Coronary artery (tissue), 2 donors: ENCODE results near the gene MAPRE2.
"Not testable (repeated sequence)": the region's sequence is repeated elsewhere in the genome, so short reads cannot be mapped to it uniquely, and the experiment has no call there.

Experiments
- DNase-seq: peaks from one replicate; pipeline ENCODE4 v3.0.0-alpha.2; 2017; ENCODE audit warnings: low spot score
- H3K27ac ChIP-seq, 2 donors: fragments of 200-600 bp; sonication (generic); one replicate each; pipeline ENCODE4 v1.5.1; 2016 to 2019
- H3K4me3 ChIP-seq: fragments of 200-600 bp; sonication (generic); 2 replicates; pipeline ENCODE4 v1.5.1; 2016; ENCODE audit warnings: mild to moderate bottlenecking, moderate library complexity
- TF ChIP-seq, protein P1 (sequence below): fragments of 200-600 bp; sonication (generic); IDR thresholded peaks from one replicate; pipeline ENCODE4 v1.5.1; 2019; ENCODE audit warnings: antibody characterized with exemption

The MAPRE2 gene

DNA sequence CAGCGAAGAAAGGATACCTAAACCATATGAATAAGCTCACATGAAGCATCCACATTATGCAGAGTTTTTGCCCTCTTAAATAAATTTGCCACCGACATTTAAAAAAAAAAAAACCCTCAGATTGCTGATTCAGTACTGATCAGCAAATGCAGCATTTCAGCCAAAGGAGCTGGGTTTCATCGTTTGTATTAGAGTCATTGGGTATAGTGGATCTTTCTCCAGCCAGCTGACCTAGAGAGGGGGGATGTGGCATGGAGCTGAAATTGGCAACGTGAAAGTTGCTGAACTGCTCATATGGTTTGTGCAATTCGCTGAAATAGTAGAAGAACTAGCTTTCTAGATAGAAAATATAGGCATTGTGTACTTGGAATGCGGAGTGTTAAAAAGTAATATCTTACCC, 126.1 kb downstream of the MAPRE2 start:
- H3K4me3 ChIP-seq = no peak overlapping the region
- DNase-seq = no peak
- no peak overlapping the region for H3K27ac ChIP-seq
- TF ChIP-seq, protein P1, sequence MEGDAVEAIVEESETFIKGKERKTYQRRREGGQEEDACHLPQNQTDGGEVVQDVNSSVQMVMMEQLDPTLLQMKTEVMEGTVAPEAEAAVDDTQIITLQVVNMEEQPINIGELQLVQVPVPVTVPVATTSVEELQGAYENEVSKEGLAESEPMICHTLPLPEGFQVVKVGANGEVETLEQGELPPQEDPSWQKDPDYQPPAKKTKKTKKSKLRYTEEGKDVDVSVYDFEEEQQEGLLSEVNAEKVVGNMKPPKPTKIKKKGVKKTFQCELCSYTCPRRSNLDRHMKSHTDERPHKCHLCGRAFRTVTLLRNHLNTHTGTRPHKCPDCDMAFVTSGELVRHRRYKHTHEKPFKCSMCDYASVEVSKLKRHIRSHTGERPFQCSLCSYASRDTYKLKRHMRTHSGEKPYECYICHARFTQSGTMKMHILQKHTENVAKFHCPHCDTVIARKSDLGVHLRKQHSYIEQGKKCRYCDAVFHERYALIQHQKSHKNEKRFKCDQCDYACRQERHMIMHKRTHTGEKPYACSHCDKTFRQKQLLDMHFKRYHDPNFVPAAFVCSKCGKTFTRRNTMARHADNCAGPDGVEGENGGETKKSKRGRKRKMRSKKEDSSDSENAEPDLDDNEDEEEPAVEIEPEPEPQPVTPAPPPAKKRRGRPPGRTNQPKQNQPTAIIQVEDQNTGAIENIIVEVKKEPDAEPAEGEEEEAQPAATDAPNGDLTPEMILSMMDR = no peak

DNA sequence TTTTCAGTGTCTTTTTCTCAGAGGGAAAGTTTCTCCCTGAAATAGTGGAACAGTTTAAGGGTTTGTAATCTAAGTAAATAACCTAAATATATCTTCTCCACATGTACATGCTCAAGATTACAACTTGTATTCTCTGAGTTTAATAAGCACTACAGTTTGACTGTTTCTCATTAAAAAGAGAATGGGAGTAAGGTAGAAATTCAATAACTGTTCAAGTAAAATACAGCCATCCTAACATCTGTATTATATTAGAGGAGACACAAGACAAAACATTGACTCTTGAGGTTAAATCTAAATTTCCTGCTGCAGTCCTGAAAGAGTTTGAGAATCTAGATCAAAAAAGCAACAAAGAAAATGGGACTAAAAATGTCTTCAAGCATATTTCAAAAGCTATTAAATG, 126.6 kb downstream of the MAPRE2 start:
- Histone ChIP-seq H3K27ac (no peak overlapping the region), H3K4me3 (no peak overlapping the region)
- TF ChIP-seq, protein P1 = no peak
- no peak for DNase-seq

DNA sequence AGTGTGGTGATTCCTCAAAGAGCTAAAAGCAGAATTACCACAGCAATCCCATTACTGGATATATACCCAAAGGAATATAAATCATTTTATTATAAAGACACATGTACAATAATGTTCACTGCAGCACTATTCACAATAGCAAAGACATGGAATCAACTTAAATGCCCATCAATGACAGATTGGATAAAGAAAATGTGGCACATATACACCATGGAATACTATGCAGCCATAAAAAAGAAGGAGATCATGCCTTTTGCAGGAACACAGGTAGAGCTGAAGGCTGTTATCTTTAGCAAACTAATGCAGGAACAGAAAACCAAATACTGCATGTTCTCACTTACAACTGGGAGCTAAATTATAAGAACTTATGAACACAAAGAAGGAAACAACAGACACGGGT, 129.1 kb downstream of the MAPRE2 start:
- DNase-seq, H3K27ac ChIP-seq: not testable (repeated sequence)

DNA sequence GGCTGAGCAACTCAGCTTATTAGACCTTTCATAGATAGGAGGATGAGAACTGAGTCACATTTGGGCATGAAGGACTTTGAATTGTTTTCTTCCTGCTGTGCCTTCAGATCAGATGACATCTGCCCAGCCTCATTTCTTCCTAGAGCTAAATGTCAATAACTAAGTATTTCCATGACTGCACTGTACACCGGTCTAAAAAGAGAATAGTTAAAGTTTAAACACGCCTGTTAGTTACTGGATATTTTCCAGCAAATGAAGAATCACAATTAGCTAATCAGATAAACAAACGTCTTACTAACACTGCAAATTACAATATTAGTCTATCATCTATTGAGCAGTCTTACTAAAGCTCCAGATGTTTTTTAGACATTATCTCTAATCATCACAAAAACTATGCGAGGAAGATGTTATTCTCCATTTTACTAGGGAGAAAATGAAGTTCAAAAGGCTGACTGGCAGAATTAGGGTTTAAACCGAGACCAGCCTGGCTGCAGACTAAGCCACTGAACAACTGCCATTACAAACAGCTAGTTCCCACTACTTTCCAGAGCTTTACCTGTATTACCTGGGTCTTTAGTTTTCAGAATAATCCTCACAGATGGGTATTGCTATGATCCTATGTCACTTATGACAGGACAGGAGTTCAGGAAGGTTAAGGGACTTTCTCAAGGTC, 130.2 kb downstream of the MAPRE2 start:
- DNase-seq = no peak
- H3K4me3 ChIP-seq = no peak overlapping the region
- no peak overlapping the region for H3K27ac ChIP-seq
- TF ChIP-seq, protein P1 = no peak

More for the DNA sequence above, 129.1 kb downstream of the MAPRE2 start:
- H3K4me3 ChIP-seq = not testable (repeated sequence)

DNA sequence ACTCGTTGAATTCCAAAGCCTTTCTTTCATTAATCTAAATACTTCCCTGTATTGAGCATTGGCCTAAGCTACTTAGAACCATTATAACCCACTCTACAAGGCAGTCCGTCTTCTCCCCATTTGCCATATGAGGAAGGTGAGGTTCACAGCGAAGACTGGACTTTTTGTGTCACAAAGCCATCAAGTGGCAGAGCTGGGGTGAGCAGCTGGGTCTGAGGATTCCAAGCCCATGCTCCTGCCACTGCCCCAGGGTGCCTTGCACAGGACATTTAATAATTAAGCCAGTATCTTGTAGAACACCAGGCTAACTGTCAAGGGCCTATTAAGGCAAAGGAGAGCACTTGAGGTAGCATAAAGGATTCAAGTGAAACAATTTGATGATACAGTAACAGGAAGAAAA, 130.8 kb downstream of the MAPRE2 start:
- no peak for DNase-seq
- TF ChIP-seq, protein P1 = no peak
- Histone ChIP-seq H3K4me3 (no peak overlapping the region), H3K27ac (no peak overlapping the region)

DNA sequence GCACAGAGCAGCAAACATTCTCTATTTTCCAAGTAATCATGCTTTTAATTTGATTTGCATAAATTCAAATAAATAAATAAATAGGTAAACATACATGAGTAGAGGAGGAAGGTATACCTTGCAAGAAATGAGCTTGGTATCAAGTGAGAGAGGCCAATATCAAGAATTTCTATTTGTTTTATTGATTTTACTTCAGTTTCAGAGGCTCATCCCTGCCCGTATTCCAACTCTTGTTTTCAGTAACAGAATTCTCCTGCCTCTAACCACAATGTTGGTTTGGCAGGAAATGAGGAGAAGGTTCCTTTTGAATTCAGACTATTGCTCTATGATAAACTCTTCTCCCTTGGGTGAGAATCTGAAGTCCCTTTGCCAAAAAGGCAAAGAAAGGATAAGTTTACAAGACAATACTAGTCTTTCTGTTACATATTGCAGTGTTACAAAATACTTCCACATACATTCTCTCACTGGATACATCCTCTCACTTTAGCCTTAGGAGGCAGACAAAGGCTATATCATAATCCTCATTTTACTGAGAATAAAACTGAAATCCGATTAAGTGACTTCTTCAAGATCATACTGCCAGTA, 131.3 kb downstream of the MAPRE2 start:
- Histone ChIP-seq H3K27ac (no peak overlapping the region), H3K4me3 (no peak overlapping the region)
- TF ChIP-seq, protein P1 = no peak
- no peak for DNase-seq

DNA sequence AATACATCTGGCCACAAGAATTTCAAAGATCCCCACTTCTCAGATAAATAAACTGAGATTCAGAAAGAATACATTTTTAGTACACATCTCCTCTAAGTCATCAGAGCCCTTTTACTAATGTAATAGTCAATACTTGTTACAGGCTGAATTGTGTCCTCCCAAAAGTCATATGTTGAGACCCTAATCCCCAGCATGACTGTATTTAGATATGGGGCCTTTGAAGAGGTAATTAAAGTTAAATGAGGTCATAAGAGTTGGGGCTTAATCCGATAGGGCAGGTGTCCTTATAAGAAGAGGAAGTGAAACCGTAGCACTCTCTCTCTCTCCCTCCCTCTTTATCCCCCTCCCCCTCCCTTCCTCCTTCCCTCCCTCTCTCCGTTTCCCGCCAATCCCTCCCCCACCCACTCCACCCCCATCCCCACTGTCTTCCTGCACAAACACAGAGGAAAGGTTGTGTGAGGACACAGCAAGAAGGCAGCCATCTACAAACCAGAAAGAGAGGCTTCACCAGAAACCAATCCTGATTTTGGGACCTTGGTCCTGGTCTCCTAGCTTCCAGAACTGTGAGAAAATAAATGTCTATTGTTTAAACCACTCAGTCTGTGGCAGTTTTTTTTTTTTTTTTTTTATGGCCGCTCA, 133.0 kb downstream of the MAPRE2 start:
- Histone ChIP-seq H3K27ac (no peak overlapping the region), H3K4me3 (no peak overlapping the region)
- TF ChIP-seq, protein P1 = no peak
- DNase-seq = no peak
